ENCODE data around the gene HBD.
"Not testable (repeated sequence)": the region's sequence is repeated elsewhere in the genome, so short reads cannot be mapped to it uniquely, and the experiment has no call there.

Gene HBD

DNA sequence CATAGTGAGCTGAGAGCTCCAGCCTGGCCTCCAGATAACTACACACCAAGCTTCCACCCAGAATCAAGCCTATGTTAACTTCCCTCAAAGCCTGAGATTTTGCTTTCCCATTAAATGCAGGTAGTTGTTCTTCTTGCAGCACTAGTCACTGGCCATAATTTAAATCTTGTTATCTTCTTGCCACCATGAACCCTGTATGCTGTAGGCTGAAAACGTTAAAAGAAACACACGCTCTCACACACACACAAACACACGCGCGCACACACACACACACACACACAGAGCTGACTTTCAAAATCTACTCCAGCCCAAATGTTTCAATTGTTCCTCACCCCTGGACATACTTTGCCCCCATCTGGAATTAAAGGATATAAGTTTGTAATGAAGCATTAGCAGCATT, 19.2 kb upstream of the HBD start:
- not testable (repeated sequence) for H3K23ac ChIP-seq (ENCODE audit: low read depth, low read length, poor library complexity); H3K9ac ChIP-seq (ENCODE audit: low read depth, low read length, poor library complexity); H3K79me1 ChIP-seq (ENCODE audit: low read depth, low read length); H2BK15ac ChIP-seq (ENCODE audit: low read length); H3K9me3 ChIP-seq (replicated peaks in 1 of 2; ENCODE audit: control insufficient read depth in 2 of 2, insufficient read depth in 1 of 2, low read depth in 1 of 2, low read length in 2 of 2); H2AK5ac ChIP-seq (ENCODE audit: low read depth, low read length); H4K91ac ChIP-seq (ENCODE audit: low read depth, low read length, poor library complexity); H3K36me3 ChIP-seq (replicated peaks in 1 of 2; ENCODE audit: control insufficient read depth in 2 of 2, insufficient read depth in 2 of 2, low read length in 2 of 2); H3K4me3 ChIP-seq (ENCODE audit: low read length in 2 of 2); H2AFZ ChIP-seq (ENCODE audit: low read length); H3K27ac ChIP-seq (replicated peaks; ENCODE audit: low read length); H3K18ac ChIP-seq (ENCODE audit: low read length); H3K4ac ChIP-seq (ENCODE audit: low read length); H4K8ac ChIP-seq (ENCODE audit: low read depth, low read length); H2BK5ac ChIP-seq (ENCODE audit: low read length); H3K14ac ChIP-seq (ENCODE audit: low read length); H2BK12ac ChIP-seq (ENCODE audit: low read length); H3K4me1 ChIP-seq (ENCODE audit: control insufficient read depth in 2 of 2, insufficient read depth in 1 of 2, low read depth in 1 of 2, low read length in 2 of 2); H3K27me3 ChIP-seq (ENCODE audit: control insufficient read depth in 3 of 3, insufficient read depth in 3 of 3, low read depth in 1 of 3, low read length in 3 of 3); H3K4me2 ChIP-seq (ENCODE audit: insufficient read depth, low read length, poor library complexity, severe bottlenecking); H2BK120ac ChIP-seq (ENCODE audit: low read depth, low read length); DNase-seq (ENCODE audit: low spot score)
- 96% methylated on average over 4 of the region's 5 CpGs; no CpG with 5 or more reads in 1 of the 2 donors for WGBS, 2 donors (ENCODE audit: extremely low coverage in 2 of 2, insufficient read length in 2 of 2, insufficient replicate concordance in 1 of 2)

DNA sequence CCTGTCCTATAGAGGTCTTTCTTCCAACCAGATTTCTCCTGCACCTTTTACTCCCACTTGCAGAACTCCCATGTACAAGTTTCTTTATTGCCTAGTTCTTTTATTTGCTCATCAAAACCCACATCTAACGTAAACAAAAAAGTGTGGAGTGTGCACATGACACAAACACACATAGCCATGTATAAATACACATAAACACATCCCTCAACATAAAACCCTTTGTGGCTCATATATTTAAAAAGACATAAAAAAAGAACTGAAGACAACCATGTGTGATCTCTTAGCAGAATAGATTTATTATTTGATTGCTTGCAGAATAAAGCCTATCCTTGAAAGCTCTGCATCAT, 18.6 kb upstream of the HBD start:
- Histone ChIP-seq H3K9ac (ENCODE audit: low read depth, low read length, poor library complexity) (no peak overlapping the region), H2BK15ac (ENCODE audit: low read length) (no peak overlapping the region), H3K4me3 (ENCODE audit: low read length in 2 of 2) (no peak overlapping the region), H3K4ac (ENCODE audit: low read length) (no peak overlapping the region), H2AFZ (ENCODE audit: low read length) (no peak overlapping the region), H2BK12ac (ENCODE audit: low read length) (no peak overlapping the region), H3K18ac (ENCODE audit: low read length) (no peak overlapping the region), H3K27ac (replicated peaks; ENCODE audit: low read length) (no peak overlapping the region), H3K4me2 (ENCODE audit: insufficient read depth, low read length, poor library complexity, severe bottlenecking) (no peak overlapping the region), H3K14ac (ENCODE audit: low read length) (no peak overlapping the region), H3K36me3 (replicated peaks in 1 of 2; ENCODE audit: control insufficient read depth in 2 of 2, insufficient read depth in 2 of 2, low read length in 2 of 2) (no peaks in the 10 kb centered on the region), H2BK5ac (ENCODE audit: low read length) (no peak overlapping the region), H3K79me1 (ENCODE audit: low read depth, low read length) (no peaks in the 10 kb centered on the region), H2AK5ac (ENCODE audit: low read depth, low read length) (no peak overlapping the region), H3K9me3 (replicated peaks in 1 of 2; ENCODE audit: control insufficient read depth in 2 of 2, insufficient read depth in 1 of 2, low read depth in 1 of 2, low read length in 2 of 2) (no peaks in the 10 kb centered on the region), H3K23ac (ENCODE audit: low read depth, low read length, poor library complexity) (no peak overlapping the region), H3K4me1 (ENCODE audit: control insufficient read depth in 2 of 2, insufficient read depth in 1 of 2, low read depth in 1 of 2, low read length in 2 of 2) (no peaks in the 10 kb centered on the region), H4K8ac (ENCODE audit: low read depth, low read length) (no peak overlapping the region), H2BK120ac (ENCODE audit: low read depth, low read length) (no peak overlapping the region), H3K27me3 (ENCODE audit: control insufficient read depth in 3 of 3, insufficient read depth in 3 of 3, low read depth in 1 of 3, low read length in 3 of 3) (no peaks in the 10 kb centered on the region), H4K91ac (ENCODE audit: low read depth, low read length, poor library complexity) (no peak overlapping the region)
- no CpG with 5 or more reads among the region's 1 CpG for WGBS, 2 donors (ENCODE audit: extremely low coverage in 2 of 2, insufficient read length in 2 of 2, insufficient replicate concordance in 1 of 2)
- no peak for DNase-seq (ENCODE audit: low spot score)

DNA sequence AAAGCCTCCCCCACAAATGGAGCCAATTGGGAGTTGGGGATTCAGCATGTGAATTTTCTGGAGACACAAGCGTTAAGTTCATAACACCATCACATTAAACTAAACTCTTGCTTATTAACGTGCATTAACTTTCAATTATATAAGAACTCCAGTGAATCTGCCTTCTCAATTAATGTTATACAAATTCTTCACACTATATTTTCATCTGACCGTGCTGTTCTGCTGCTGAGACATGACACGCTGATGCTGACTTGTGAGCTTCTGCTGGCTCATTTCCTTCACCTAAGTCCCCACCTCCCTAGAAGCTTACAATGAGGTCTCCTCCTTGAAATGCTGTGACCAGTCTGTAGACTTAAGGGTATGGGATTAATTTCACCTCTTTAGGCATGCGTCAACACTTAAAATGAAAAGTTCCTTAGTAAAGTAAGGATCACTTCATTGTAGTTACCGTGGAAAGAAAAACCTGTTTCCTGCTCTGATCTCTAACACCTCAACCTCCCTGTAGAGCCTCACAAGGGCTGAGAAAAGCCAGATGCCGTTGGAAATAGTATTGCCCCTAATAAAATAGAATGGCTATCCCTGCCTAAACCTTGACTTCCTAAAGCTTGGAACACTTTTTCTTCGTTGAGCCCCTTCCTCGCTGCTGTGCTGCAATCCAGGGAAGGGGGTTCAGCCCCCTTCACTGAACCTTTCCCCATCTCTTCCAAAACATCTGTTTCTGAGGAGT, 18.1 kb upstream of the HBD start:
- no peak overlapping the region for H4K91ac ChIP-seq (ENCODE audit: low read depth, low read length, poor library complexity)
- H3K9me3 ChIP-seq (replicated peaks in 1 of 2; ENCODE audit: control insufficient read depth in 2 of 2, insufficient read depth in 1 of 2, low read depth in 1 of 2, low read length in 2 of 2), result no peaks in the 10 kb centered on the region
- DNase-seq (ENCODE audit: low spot score), result no peak
- H4K8ac ChIP-seq (ENCODE audit: low read depth, low read length), result no peak overlapping the region
- no peak overlapping the region for H2BK5ac ChIP-seq (ENCODE audit: low read length)
- H3K27ac ChIP-seq (replicated peaks; ENCODE audit: low read length), result no peak overlapping the region
- H3K18ac ChIP-seq (ENCODE audit: low read length), result no peak overlapping the region
- no peak overlapping the region for H2AK5ac ChIP-seq (ENCODE audit: low read depth, low read length)
- no peak overlapping the region for H3K4me3 ChIP-seq (ENCODE audit: low read length in 2 of 2)
- H3K23ac ChIP-seq (ENCODE audit: low read depth, low read length, poor library complexity), result no peak overlapping the region
- no peaks in the 10 kb centered on the region for H3K79me1 ChIP-seq (ENCODE audit: low read depth, low read length)
- no CpG with 5 or more reads among the region's 9 CpGs for WGBS, 2 donors (ENCODE audit: extremely low coverage in 2 of 2, insufficient read length in 2 of 2, insufficient replicate concordance in 1 of 2)
- H3K4ac ChIP-seq (ENCODE audit: low read length), result no peak overlapping the region
- H2BK120ac ChIP-seq (ENCODE audit: low read depth, low read length), result no peak overlapping the region
- no peak overlapping the region for H3K9ac ChIP-seq (ENCODE audit: low read depth, low read length, poor library complexity)
- no peak overlapping the region for H3K4me2 ChIP-seq (ENCODE audit: insufficient read depth, low read length, poor library complexity, severe bottlenecking)
- no peak overlapping the region for H2BK12ac ChIP-seq (ENCODE audit: low read length)
- no peaks in the 10 kb centered on the region for H3K27me3 ChIP-seq (ENCODE audit: control insufficient read depth in 3 of 3, insufficient read depth in 3 of 3, low read depth in 1 of 3, low read length in 3 of 3)
- no peak overlapping the region for H3K14ac ChIP-seq (ENCODE audit: low read length)
- no peaks in the 10 kb centered on the region for H3K4me1 ChIP-seq (ENCODE audit: control insufficient read depth in 2 of 2, insufficient read depth in 1 of 2, low read depth in 1 of 2, low read length in 2 of 2)
- H2BK15ac ChIP-seq (ENCODE audit: low read length), result no peak overlapping the region
- H2AFZ ChIP-seq (ENCODE audit: low read length), result no peak overlapping the region
- no peaks in the 10 kb centered on the region for H3K36me3 ChIP-seq (replicated peaks in 1 of 2; ENCODE audit: control insufficient read depth in 2 of 2, insufficient read depth in 2 of 2, low read length in 2 of 2)

DNA sequence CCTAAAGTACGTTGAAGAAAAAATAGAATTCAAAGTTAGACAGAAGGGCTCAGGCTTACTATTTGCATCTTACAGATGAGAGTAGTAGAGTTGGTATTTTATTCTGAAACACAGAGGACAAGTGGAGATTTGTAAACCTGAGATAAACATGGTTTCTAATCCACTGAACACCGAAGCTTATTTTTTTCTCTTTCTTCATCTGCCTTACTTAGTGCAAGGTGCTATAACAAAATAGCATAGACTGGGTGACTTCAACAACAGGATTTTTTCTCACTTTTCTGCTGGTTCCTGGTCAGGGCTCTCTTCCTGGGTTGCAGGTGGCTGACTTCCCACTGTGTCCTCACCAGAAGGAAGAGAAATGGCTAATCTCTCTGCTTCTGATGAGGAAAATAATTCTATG, 17.5 kb upstream of the HBD start:
- H2AK5ac ChIP-seq (ENCODE audit: low read depth, low read length), result no peak overlapping the region
- H3K79me1 ChIP-seq (ENCODE audit: low read depth, low read length), result no peaks in the 10 kb centered on the region
- no peak overlapping the region for H4K91ac ChIP-seq (ENCODE audit: low read depth, low read length, poor library complexity)
- no peaks in the 10 kb centered on the region for H3K9me3 ChIP-seq (replicated peaks in 1 of 2; ENCODE audit: control insufficient read depth in 2 of 2, insufficient read depth in 1 of 2, low read depth in 1 of 2, low read length in 2 of 2)
- H3K9ac ChIP-seq (ENCODE audit: low read depth, low read length, poor library complexity), result no peak overlapping the region
- no peaks in the 10 kb centered on the region for H3K27me3 ChIP-seq (ENCODE audit: control insufficient read depth in 3 of 3, insufficient read depth in 3 of 3, low read depth in 1 of 3, low read length in 3 of 3)
- H3K36me3 ChIP-seq (replicated peaks in 1 of 2; ENCODE audit: control insufficient read depth in 2 of 2, insufficient read depth in 2 of 2, low read length in 2 of 2), result no peaks in the 10 kb centered on the region
- no peak overlapping the region for H2BK5ac ChIP-seq (ENCODE audit: low read length)
- H3K4ac ChIP-seq (ENCODE audit: low read length), result no peak overlapping the region
- no peak overlapping the region for H3K18ac ChIP-seq (ENCODE audit: low read length)
- no peak overlapping the region for H2AFZ ChIP-seq (ENCODE audit: low read length)
- H3K4me2 ChIP-seq (ENCODE audit: insufficient read depth, low read length, poor library complexity, severe bottlenecking), result no peak overlapping the region
- H2BK12ac ChIP-seq (ENCODE audit: low read length), result no peak overlapping the region
- no peak overlapping the region for H3K14ac ChIP-seq (ENCODE audit: low read length)
- no peak overlapping the region for H3K23ac ChIP-seq (ENCODE audit: low read depth, low read length, poor library complexity)
- H4K8ac ChIP-seq (ENCODE audit: low read depth, low read length), result no peak overlapping the region
- H2BK120ac ChIP-seq (ENCODE audit: low read depth, low read length), result no peak overlapping the region
- no peak overlapping the region for H3K4me3 ChIP-seq (ENCODE audit: low read length in 2 of 2)
- no peaks in the 10 kb centered on the region for H3K4me1 ChIP-seq (ENCODE audit: control insufficient read depth in 2 of 2, insufficient read depth in 1 of 2, low read depth in 1 of 2, low read length in 2 of 2)
- no CpG with 5 or more reads among the region's 2 CpGs for WGBS, 2 donors (ENCODE audit: extremely low coverage in 2 of 2, insufficient read length in 2 of 2, insufficient replicate concordance in 1 of 2)
- no peak overlapping the region for H3K27ac ChIP-seq (replicated peaks; ENCODE audit: low read length)
- no peak for DNase-seq (ENCODE audit: low spot score)
- no peak overlapping the region for H2BK15ac ChIP-seq (ENCODE audit: low read length)
